Measurements from ENCODE around the gene RGS3.
"Not testable (repeated sequence)": the region's sequence is repeated elsewhere in the genome, so short reads cannot be mapped to it uniquely, and the experiment has no call there.

RGS3 gene

GRCh38 chr9:113631871-113632665 is 168.5 kb downstream of the RGS3 start:
- no peak for DNase-seq

- DNase-seq, result no peak
Observed at GRCh38 chr9:113632776-113633590, 169.5 kb downstream of the RGS3 start.

- no peak for DNase-seq
Observed at GRCh38 chr9:113633782-113634595, 170.5 kb downstream of the RGS3 start.

GRCh38 chr9:113634596-113635515 is 171.3 kb downstream of the RGS3 start:
- no peak for DNase-seq

GRCh38 chr9:113635586-113635985 is 172.1 kb downstream of the RGS3 start:
- DNase-seq, result no peak

- no peak for DNase-seq
Observed at GRCh38 chr9:113636165-113636564, 172.6 kb downstream of the RGS3 start.

GRCh38 chr9:113636693-113637092 is 173.2 kb downstream of the RGS3 start:
- no peak for DNase-seq

- DNase-seq, result no peak
Observed at GRCh38 chr9:113638490-113638889, 175.0 kb downstream of the RGS3 start.

GRCh38 chr9:113638897-113639296 is 175.4 kb downstream of the RGS3 start:
- DNase-seq, result no peak

GRCh38 chr9:113639411-113639970 is 176.0 kb downstream of the RGS3 start:
- DNase-seq, result not testable (repeated sequence)

GRCh38 chr9:113640418-113640817 is 176.9 kb downstream of the RGS3 start:
- DNase-seq, result no peak

- no peak for DNase-seq
Observed at GRCh38 chr9:113641100-113641885, 177.8 kb downstream of the RGS3 start.

GRCh38 chr9:113644321-113644720 is 180.8 kb downstream of the RGS3 start:
- no peak for DNase-seq

GRCh38 chr9:113645227-113645977 is 181.9 kb downstream of the RGS3 start:
- no peak for DNase-seq

- no peak for DNase-seq
Observed at GRCh38 chr9:113645978-113646253, 182.4 kb downstream of the RGS3 start.

- no peak for DNase-seq
Observed at GRCh38 chr9:113646491-113646890, 183.0 kb downstream of the RGS3 start.

Measured in hypothalamus (tissue), 51 donors.